Nephron (organoid): ENCODE results near the gene SCAI.
"Not testable (repeated sequence)": the region's sequence is repeated elsewhere in the genome, so short reads cannot be mapped to it uniquely, and the experiment has no call there.

Experiments
- H3K27ac Mint-ChIP-seq, 3 experiments: 2 replicates each; pipeline ENCODE4 v1.8.0; 2020; ENCODE audit warnings: mixed read lengths in 3 of 3, mild to moderate bottlenecking in 2 of 3, moderate library complexity in 1 of 3
- H3K27me3 Mint-ChIP-seq: 2 replicates; pipeline ENCODE4 v1.8.0; 2021; ENCODE audit warnings: low read depth, mild to moderate bottlenecking, moderate library complexity, mixed read lengths
- H3K36me3 Mint-ChIP-seq: 2 replicates; pipeline ENCODE4 v1.8.0; 2020; ENCODE audit warnings: low read depth, mixed read lengths
- H3K4me1 Mint-ChIP-seq: 2 replicates; pipeline ENCODE4 v1.8.0; 2020; ENCODE audit warnings: mixed read lengths
- H3K4me3 Mint-ChIP-seq, 3 experiments: 2 replicates each; pipeline ENCODE4 v1.8.0; 2020; ENCODE audit warnings: mild to moderate bottlenecking in 3 of 3, mixed read lengths in 3 of 3, moderate library complexity in 2 of 3
- H3K9me3 Mint-ChIP-seq: 2 replicates; pipeline ENCODE4 v1.8.0; 2020; ENCODE audit warnings: mixed read lengths
- TF ChIP-seq, protein P1 (sequence below), 3 experiments: fragments of 200-600 bp; sonication (generic); IDR thresholded peaks; one replicate each; pipeline ENCODE4 v1.5.0; 2021; ENCODE audit warnings: antibody characterized with exemption in 3 of 3; ENCODE audit not compliant: unreplicated experiment in 3 of 3

Gene SCAI

DNA sequence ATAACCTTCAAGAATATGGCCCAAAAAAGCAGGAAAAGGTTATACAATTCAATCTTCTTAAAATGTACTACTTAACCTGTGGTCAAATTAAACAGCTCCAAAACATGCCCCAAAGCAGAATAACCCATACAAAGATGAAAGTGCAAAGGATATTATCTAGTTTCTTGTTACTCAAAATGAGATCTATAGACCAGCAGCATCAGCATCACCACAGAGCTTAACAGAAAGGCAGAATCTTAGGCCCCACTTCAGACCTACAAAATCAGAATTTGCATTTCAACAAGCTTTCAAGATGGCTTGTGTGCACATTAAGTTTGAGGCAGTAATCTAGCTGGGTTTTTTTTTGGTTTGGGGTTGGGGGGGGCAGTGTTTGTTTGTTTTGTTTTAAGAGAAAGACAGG, 54.0 kb downstream of the SCAI start:
- Mint-ChIP-seq H3K9me3 (no peaks in the 10 kb centered on the region), H3K36me3 (peaks cover 23% of the 10 kb centered on the region), H3K4me3 (no peak overlapping the region), H3K27me3 (no peaks in the 10 kb centered on the region), H3K4me1 (no peaks in the 10 kb centered on the region), H3K27ac (no peak overlapping the region)
- TF ChIP-seq, protein P1, sequence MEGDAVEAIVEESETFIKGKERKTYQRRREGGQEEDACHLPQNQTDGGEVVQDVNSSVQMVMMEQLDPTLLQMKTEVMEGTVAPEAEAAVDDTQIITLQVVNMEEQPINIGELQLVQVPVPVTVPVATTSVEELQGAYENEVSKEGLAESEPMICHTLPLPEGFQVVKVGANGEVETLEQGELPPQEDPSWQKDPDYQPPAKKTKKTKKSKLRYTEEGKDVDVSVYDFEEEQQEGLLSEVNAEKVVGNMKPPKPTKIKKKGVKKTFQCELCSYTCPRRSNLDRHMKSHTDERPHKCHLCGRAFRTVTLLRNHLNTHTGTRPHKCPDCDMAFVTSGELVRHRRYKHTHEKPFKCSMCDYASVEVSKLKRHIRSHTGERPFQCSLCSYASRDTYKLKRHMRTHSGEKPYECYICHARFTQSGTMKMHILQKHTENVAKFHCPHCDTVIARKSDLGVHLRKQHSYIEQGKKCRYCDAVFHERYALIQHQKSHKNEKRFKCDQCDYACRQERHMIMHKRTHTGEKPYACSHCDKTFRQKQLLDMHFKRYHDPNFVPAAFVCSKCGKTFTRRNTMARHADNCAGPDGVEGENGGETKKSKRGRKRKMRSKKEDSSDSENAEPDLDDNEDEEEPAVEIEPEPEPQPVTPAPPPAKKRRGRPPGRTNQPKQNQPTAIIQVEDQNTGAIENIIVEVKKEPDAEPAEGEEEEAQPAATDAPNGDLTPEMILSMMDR (IDR thresholded peaks at IDR 0.05; ENCODE audit: unreplicated experiment in 3 of 3) = no peak

DNA sequence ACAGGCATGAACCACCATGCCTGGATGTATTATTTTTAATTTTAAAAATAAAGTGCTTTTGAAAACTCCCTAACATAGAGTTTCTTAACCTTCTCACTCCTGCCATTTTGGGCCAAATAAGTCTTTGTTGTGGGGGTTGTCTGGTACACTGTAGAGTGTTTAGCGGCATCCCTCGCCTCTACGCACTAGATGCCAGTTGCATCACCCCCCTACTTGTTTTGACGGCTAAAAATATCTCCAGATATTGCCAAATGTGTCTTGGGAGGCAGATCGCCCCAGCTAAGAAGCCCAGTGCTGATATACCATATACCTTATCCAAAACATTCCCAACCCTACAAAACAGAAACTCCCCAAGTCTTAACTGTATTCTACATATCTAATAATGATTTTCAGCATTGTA, 54.6 kb downstream of the SCAI start:
- Mint-ChIP-seq H3K4me1 (no peaks in the 10 kb centered on the region), H3K4me3 (no peak overlapping the region), H3K9me3 (peaks cover under 1% of the 10 kb centered on the region), H3K27ac (no peak overlapping the region), H3K36me3 (peaks cover 20% of the 10 kb centered on the region), H3K27me3 (no peaks in the 10 kb centered on the region)
- TF ChIP-seq, protein P1 (IDR thresholded peaks at IDR 0.05; ENCODE audit: unreplicated experiment in 3 of 3) = no peak

DNA sequence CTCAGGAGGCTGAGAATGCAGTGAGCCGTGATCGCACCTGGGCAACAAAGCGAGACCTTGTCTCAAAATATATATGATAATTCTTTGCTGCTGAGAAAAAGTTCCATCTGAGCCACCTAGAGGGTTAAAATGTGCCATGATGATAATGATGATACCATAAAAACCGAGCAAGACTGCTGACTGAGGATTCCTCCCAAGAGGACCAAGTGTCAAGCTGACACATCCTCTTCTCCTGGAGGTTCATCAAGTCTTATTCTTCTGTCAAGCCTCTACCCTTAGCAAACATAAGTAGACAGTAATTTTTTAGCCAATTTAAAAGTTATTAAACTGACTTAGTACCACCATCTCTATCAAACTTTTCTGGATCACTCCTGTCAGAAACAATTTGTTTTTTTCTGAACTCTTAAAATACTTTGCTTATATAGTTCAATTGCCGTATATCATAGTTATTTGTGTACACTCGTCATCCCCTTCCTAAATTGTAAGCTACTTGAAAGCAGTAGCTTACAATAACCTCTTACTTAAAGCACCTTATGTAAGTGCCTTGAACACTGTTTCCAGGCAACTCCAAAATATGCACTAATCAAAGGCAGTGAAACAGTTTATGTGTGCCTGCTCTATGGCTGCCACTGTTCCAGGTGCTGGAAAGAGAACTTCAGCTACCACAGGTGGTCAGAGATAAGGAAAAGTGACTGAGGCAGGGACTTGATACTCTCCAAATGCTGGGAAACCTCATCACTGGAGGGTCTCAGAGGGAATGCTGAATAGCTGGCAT, 57.4 kb downstream of the SCAI start:
- no peaks in the 10 kb centered on the region for H3K4me1 Mint-ChIP-seq
- H3K36me3 Mint-ChIP-seq = peaks cover 43% of the 10 kb centered on the region
- no peaks in the 10 kb centered on the region for H3K27me3 Mint-ChIP-seq
- H3K27ac Mint-ChIP-seq = no peak overlapping the region
- no peak overlapping the region for H3K4me3 Mint-ChIP-seq
- TF ChIP-seq, protein P1 (IDR thresholded peaks at IDR 0.05; ENCODE audit: unreplicated experiment in 3 of 3) = no peak
- H3K9me3 Mint-ChIP-seq = peaks cover 20% of the 10 kb centered on the region

DNA sequence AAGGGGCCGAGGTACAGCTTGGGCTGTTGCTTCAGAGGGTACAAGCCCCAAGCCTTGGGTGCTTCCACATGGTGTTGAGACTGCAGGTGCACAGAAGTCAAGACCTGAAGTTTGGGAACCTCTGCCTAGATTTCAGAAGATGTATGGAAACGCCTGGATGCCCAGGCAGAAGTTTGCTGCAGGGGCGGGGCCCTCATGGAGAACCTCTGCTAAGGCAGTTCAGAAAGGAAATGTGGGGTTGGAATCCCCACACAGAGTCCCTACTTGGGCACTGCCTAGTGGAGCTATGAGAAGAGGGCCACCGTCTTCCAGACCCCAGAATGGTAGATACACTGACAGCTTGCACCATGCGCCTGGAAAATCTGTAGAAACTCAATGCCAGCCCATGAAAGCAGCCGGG, 61.1 kb downstream of the SCAI start:
- H3K4me1 Mint-ChIP-seq, H3K27me3 Mint-ChIP-seq, H3K27ac Mint-ChIP-seq, H3K4me3 Mint-ChIP-seq: not testable (repeated sequence)
- Mint-ChIP-seq H3K36me3 (peaks cover 63% of the 10 kb centered on the region), H3K9me3 (peaks cover 29% of the 10 kb centered on the region)

DNA sequence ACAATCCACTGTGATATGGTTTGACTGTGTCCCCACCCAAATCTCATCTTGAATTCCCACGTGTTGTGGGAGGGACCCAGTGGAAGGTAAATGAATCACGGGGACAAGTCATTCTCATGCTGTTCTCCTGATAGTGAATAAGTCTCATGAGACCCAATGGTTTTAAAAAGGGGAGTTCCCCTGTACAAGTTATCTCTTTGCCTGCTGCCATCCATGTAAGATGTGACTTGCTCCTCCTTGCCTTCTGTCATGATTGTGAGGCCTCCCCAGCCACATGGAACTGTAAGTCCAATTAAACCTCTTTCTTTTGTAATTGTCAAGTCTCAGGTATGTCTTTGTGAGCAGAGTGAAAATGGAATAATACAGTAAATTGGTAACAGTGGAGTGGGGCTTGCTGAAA, 62.5 kb downstream of the SCAI start:
- H3K27me3 Mint-ChIP-seq, H3K27ac Mint-ChIP-seq, H3K4me3 Mint-ChIP-seq, H3K4me1 Mint-ChIP-seq: not testable (repeated sequence)
- Mint-ChIP-seq H3K36me3 (peaks cover 58% of the 10 kb centered on the region), H3K9me3 (peaks cover 29% of the 10 kb centered on the region)

DNA sequence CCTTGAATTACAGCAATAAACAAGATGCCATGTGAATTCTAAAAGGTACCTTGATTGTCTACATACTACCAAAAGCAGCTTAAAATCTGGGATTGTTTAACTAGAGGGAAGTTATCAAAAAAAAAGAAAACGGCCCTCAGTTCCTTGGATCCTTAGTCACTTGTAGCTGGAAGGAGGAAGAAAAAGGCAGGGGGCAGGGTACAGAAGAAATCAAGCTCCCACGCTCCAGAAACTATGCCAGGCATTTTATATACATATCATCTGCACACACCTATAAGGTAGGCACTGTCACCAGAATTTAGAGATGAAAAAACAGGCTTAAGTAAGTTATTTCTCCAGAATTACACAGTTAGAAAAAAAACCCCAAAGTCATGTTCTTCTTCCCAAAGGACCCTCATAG, 63.4 kb downstream of the SCAI start:
- Mint-ChIP-seq H3K4me1 (no peaks in the 10 kb centered on the region), H3K9me3 (peaks cover 29% of the 10 kb centered on the region), H3K4me3 (no peak overlapping the region), H3K36me3 (peaks cover 55% of the 10 kb centered on the region), H3K27me3 (no peaks in the 10 kb centered on the region), H3K27ac (no peak overlapping the region)
- TF ChIP-seq, protein P1 (IDR thresholded peaks at IDR 0.05; ENCODE audit: unreplicated experiment in 3 of 3) = no peak

DNA sequence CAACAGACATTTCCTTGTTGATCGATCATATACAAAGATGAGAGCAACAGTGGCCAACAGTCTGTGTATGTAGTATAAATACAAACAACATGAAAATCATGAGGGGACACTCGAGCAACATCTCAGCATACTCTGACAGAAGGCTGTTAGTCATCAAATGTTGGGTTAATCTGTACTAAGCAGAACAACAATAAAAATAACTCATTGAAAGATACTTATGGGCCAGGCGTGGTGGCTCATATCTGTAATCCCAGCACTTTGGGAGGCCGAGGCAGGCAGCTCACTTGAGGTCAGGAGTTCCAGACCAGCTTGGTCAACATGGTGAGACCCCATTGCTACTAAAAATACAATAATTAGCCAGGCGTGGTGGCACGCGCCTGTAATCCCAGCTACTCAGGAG, 67.3 kb downstream of the SCAI start:
- Mint-ChIP-seq H3K4me3 (no peak overlapping the region), H3K27ac (no peak overlapping the region), H3K27me3 (no peaks in the 10 kb centered on the region), H3K36me3 (peaks cover 20% of the 10 kb centered on the region), H3K9me3 (peaks cover 10% of the 10 kb centered on the region), H3K4me1 (no peaks in the 10 kb centered on the region)
- TF ChIP-seq, protein P1 (IDR thresholded peaks at IDR 0.05; ENCODE audit: unreplicated experiment in 3 of 3) = no peak
